Dermis blood vessel endothelial cell (primary cell): ENCODE results near the gene CPNE5. TPM values are rescaled to one million over a fixed set of nuclear protein-coding genes. Genes with fewer than 3 reads are reported as not detected.
"Not testable (repeated sequence)": the region's sequence is repeated elsewhere in the genome, so short reads cannot be mapped to it uniquely, and the experiment has no call there.

Experiments used
- DNase-seq: peaks from one replicate; pipeline ENCODE4 v3.0.0; 2010
- total RNA-seq: library from RNA; depleted of rRNA; stranded (reverse); fragments of >200 nt; gene quantifications from 2 replicates; pipeline ENCODE4 v1.2.3, GENCODE V29; 2014

CPNE5 gene
- total RNA-seq, 1 donor from 2014 or later = 14.0 TPM

- no peak for DNase-seq
These were observed 117.7 kb downstream of the CPNE5 start for GRCh38 chr6:36721369-36722140.

GRCh38 chr6:36720251-36721141 is 118.7 kb downstream of the CPNE5 start:
- DNase-seq = no peak

DNA sequence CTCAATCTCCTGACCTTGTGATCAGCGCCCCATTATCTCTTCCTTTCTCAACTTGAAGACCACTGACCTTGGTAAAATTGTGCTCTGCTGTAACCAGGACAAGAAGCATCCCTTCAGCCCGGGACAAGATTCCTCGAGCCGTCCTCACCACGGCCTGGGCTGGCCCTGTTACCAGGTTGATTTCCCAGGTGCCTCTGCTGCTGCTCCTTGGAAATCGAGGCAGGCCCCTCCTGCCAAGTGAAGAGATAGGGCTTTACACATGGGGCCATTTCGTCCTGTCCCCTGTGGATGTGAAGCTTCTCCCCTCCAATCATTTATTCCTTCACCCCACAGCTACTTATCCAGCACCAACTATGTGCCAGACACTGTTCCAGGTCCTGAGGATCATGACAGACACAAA is 120.1 kb downstream of the CPNE5 start:
- DNase-seq = no peak

- no peak for DNase-seq
These were observed 120.7 kb downstream of the CPNE5 start for GRCh38 chr6:36718560-36718959.

DNA sequence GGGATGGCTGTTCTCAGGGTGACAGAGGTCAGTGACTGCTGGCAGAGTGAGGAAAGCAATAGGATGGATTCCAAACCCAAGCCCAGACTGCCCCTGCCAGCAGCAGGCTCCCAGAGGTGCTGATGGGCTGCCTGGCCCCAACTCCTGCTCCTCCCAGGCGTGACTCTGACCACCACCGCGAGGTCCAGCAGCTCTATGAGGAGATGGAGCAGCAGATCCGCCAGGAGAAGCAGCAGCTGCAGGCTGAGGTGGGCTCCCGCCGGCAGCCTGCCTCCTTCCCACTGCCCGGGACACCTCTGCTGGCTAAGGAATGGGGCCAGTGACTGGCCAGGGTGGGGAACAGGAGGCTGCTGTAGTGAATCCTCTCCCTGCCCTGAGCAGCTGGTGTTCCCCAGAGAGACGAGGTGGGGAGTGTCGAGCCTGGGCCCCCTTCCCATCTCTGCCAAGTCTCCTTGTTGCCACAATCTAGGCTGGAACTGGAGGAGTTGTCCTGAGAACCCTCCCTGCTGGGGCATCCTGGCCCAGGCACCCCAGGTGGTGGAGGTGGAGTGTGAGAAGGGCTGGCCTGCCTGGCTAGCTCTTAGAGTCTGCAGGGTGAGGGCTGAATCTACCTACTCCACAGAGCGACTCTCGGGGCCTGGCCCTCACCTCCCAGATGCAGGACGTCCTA is 121.2 kb downstream of the CPNE5 start:
- DNase-seq = no peak

- DNase-seq = no peak
These were observed 121.9 kb downstream of the CPNE5 start for GRCh38 chr6:36717231-36717825.

DNA sequence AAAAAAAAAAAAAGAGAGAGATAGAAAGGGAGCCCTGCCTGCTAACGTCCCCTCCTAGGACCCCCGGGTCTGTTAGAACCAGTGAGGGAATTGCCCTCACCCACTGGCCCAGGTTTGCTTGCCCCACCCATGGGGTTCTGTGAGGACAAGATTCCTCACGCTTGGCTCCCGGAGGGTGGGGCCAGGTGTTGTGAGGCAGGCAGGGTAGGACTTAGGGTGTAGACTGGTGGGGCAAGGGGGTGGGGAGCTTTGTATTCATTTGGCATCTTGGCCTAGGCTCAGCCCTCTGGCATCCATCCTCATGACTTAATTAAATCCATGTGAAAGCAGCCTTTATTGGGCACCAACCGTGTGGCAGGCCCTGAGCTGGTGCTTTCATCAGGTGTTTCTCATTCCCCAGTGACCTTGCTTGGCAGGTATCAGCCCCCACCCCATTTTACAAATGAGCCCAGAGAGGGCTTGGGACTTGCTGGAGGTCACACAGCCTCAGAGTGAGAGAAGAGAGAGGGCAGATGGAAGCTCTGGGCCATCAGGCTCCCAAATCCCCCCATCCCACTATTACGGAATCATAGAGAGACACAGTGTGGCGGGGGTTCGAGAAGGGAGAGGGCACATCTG is 122.7 kb downstream of the CPNE5 start:
- no peak for DNase-seq

- no peak for DNase-seq
These were observed 123.8 kb downstream of the CPNE5 start for GRCh38 chr6:36715469-36715868.

DNA sequence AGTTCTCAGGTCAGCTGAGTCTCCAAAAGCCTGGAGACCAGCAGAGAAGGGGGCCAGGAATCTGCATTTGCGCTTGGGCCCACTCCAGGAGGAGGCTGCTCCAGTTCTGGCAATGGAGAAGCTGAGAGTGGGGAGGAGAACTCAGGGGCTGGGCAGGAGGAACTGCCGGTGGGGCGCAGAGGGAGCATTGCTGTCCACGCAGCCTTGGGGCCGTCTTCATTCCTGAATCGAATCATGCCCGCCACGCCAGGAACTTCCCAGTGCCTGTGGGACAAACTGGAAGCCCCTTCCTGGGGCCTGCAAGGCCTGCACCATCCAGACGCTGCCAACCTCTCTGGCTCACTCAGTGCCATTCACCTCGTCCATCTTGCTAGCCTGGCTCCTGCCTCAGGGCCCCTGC is 124.7 kb downstream of the CPNE5 start:
- no peak for DNase-seq

GRCh38 chr6:36713846-36714245 is 125.4 kb downstream of the CPNE5 start:
- no peak for DNase-seq

DNA sequence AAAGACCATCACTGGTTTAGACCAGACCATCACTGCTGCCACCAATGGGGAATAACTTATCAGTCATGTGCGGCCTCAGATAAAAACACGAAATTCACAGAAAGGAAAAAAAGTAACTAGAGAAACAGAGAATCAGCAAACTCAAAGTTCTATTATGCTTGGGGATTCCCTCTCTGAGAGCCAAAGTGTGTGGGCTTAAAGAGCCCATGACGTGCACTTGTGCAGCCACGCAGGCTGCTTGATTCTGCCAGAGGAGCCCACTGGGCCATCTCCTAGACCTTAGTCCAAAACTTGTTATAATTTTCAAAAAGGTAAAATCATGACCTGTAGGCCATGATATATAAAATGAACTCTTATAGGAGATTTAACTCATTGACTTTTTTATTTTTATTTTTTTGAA is 126.4 kb downstream of the CPNE5 start:
- no peak for DNase-seq

GRCh38 chr6:36706339-36706738 is 132.9 kb downstream of the CPNE5 start:
- DNase-seq = no peak

- not testable (repeated sequence) for DNase-seq
These were observed 134.2 kb downstream of the CPNE5 start for GRCh38 chr6:36704961-36705577.

GRCh38 chr6:36703982-36704381 is 135.3 kb downstream of the CPNE5 start:
- no peak for DNase-seq

DNA sequence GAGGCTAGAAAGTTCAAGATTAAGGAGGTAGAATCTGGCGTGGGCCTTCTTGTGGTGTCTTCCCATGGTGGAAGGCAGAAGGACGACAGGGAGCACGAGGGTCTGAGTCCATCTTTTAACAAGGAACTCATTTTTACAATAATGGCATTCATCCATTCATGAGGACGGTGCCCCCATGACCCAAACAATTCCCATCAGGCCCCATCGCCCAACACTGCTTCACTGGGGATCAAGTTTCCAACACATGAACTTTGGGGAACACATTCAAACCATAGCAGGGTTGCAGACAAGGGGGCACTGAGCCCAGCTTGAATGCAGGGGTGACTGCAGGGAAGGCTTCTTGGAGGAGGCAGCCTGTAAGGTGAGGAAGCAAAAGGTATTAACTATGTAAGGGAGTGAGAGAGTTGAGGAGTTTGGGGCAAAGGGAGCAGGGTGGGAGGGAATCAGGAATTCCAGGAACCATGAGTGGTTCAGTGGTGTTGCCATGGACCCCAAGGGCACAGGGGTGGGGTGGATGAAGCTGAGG is 136.1 kb downstream of the CPNE5 start:
- no peak for DNase-seq

DNA sequence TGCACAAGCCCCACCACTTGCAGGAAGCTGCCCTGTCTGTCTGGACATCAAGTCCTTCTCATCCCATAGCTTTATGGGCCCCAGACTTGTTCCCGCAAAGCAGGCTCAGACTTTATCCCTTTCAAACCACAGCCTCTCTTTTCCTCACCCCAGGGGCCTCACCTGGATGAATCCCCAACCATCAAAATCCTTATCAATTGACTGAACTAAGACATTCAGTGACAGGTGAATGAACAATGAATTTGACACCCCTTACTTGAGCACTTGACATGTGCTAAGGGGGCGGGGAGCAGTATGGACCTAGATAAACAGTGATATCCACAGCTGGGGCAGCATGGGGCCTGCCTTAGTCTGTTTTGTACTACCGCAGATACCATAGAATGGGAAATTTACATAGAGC is 136.6 kb downstream of the CPNE5 start:
- no peak for DNase-seq

DNA sequence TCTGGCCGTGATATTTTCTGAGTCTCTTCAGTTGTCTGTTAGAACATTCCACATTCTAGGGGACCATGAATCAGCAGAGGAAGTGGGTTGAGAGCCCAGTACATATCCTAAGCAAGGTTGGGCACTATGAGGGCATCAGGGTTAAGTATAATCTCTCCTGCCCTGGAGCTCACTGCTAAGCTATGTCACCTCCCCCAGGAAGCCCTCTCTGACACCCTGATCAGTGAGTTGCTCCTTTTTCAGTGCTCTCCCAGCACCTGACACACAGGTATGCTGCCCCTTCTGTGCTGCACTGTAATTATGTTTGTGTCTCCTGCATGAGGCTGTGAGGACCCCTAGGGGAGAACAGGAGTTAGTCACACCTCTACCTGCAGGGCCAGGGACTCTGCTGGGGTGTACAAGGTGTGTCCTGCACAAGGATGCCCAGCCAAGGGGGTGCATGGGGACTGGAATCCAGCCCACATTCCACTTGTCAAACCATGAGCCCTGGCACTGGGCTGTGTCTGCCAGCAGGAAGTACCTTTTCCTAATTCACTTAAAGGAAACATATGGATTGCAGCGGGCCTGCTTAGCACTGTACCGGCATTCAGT is 137.7 kb downstream of the CPNE5 start:
- DNase-seq = peak; percentile 22

GRCh38 chr6:36700831-36701230 is 138.4 kb downstream of the CPNE5 start:
- DNase-seq = no peak

DNA sequence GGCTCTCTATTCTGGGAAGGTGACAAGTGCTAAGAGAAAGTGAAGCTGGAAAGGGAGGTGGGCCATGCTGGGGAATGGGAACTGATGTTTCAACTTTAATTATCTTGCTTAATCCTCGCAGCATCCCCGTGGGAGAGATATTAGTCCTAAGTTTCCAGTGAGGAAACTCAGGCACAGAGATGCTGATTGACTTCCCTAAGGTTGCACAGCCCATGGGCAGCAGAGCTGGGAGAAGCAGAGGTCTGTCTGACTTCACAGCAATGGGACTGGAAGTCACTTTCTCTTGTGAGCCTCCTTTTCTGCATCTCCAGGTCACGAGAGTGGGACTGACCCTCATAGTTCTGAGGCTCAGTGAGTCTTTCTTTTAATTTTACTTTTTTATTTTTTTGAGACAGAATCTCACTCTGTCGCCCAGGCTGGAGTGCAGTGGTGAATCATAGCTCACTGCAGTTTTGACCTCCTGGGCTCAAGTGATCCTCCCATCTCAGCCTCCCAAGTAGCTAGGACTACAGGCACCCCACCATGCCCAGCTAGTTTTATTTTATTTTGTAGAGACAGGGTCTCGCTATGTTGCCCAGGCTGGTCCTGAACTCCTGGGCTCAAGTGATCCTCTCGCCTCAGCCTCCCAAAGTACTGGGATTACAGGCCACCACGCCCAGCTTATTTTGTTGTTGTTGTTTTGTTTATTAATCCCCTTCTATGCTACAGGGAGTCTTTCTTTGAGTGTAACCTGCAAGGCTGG is 139.0 kb downstream of the CPNE5 start:
- DNase-seq = no peak

DNA sequence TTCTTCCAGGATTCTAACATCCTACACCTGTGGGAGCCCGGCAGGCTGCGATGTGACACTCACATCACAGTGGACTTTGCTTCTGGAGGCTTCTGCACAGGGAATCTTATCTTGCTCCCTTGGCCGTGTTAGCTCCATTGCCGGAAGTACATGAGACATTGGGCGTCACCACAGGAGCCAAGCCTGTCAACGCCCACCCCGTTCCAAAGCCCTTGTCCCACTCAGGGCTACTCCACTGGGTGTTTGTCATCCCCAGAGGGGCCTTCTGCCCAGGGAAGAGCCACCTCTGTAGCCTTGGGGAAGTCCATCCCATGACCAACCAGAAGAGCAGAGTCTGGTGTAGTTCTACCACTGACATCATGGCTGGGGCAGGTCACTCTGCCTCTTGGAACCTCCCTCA is 139.9 kb downstream of the CPNE5 start:
- DNase-seq = no peak

DNA sequence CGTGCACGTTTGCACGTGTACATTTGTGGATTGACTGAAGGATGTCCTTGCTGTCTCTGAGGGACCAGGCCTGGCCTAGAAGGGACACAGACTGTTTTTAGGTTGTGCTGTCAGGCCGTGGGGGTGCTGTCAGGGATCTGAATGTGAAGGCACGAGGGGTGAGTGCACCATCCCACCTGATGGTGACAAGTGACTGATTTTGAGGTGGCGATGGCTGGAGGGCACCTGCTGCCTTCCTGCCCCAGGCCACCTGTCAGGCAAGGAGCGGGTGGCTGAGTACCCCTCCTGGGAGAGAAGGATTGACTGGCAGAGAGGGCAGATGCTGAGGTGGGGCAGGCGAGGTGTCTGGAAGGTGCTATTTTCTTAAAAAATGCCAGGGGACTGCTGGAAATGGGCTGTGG is 140.4 kb downstream of the CPNE5 start:
- DNase-seq = no peak
